Cerebellar nuclear complex (tissue), 1 donor: ENCODE data around the gene F7.
"Not testable (repeated sequence)": the region's sequence is repeated elsewhere in the genome, so short reads cannot be mapped to it uniquely, and the experiment has no call there.

Source experiments
- DNase-seq, 2 experiments: peaks; one replicate each; lab custom pipeline; 2025; lab: John Stamatoyannopoulos, UW

Gene F7

DNA sequence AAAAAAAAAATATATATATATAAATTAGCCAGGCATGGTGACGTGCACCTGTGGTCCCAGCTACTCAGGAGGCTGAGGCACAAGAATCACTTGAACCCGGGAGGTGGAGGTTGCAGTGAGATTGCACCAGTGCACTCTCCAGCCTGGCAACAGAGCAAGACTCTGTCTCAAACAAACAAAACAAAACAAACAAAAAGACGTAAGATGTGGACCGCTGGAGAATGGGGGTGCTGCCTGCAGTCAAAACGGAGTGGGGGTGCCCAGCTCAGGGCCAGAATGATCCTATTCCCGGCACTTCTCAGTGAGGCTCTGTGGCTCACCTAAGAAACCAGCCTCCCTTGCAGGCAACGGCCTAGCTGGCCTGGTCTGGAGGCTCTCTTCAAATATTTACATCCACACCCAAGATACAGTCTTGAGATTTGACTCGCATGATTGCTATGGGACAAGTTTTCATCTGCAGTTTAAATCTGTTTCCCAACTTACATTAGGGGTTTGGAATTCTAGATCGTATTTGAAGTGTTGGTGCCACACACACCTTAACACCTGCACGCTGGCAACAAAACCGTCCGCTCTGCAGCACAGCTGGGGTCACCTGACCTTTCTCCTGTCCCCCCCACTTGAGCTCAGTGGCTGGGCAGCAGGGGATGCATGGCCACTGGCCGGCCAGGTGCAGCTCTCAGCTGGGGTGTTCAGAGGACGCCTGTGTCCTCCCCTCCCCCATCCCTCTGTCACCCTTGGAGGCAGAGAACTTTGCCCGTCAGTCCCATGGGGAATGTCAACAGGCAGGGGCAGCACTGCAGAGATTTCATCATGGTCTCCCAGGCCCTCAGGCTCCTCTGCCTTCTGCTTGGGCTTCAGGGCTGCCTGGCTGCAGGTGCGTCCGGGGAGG lies at the start of gene F7:
TSS of gene F7 (plus strand) at position 760 of the 889 bp plus-strand sequence. CDS start at position 811, 51 bp downstream.
- DNase-seq, result no peak

DNA sequence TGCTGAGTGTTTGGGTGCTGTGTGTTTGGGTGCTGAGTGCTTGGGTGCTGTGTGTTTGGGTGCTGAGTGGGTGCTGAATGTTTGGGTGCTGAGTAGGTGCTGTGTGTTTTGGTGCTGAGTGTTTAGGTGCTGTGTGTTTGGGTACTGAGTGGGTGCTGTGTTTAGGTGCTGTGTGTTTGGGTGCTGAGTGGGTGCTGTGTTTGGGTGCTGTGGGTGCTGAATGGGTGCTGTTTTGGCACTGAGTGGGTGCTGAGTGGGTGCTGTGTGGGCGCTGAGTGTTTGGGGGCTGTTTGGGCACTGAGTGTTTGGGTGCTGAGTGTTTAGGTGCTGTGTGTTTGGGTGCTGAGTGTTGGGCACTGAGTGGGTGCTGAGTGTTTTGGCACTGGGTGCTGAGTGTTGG lies 48.5 kb upstream of the F7 start:
- no peak for DNase-seq

DNA sequence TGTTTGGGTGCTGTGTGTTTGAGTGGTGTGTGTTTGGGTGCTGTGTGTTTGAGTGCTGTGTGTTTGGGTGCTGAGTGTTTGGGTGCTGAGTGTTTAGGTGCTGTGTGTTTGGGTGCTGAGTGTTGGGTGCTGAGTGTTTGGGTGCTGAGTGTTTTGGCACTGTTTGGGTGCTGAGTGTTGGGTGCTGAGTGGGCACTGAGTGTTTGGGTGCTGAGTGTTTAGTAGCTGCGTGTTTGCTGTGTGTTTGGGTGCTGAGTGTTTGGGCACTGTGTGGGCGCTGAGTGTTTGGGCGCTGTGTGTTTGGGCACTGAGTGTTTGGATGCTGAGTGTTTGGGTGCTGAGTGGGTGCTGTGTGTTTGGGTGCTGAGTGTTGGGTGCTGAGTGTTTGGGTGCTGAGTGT lies 48.0 kb upstream of the F7 start:
- not testable (repeated sequence) for DNase-seq

DNA sequence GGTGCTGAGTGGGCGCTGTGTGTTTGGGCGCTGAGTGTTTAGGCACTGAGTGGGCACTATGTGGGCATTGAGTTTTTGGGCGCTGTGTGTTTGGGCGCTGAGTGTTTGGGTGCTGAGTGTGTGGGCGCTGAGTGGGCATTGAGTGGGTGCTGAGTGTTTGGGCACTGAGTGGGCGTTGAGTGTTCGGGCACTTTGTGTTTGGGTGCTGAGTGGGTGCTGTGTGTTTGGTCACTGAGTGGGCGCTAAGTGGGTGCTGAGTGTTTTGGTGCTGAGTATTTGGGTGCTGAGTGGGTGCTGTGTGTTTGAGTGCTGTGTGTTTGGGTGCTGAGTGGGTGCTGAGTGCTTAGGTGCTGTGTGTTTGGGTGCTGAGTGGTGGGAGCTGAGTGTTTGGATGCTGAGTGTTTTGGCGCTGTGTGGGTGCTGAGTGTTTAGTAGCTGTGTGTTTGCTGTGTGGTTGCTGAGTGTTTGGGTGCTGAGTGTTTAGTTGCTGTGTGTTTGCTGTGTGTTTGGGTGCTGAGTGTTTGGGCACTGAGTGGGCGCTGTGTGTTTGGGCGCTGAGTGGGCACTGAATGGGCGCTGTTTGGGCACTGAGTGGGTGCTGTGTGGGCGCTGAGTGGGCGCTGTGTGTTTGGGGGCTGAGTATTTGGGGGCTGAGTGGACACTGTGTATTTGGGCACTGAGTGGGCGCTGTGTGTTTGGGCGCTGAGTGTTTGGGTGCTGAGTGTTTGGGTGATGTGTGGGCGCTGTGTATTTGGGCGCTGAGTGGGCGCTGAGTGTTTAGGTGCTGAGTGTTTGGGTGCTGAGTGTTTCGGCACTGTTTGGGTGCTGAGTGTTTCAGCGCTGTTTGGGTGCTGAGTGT lies 47.2 kb upstream of the F7 start:
- DNase-seq, result no peak

DNA sequence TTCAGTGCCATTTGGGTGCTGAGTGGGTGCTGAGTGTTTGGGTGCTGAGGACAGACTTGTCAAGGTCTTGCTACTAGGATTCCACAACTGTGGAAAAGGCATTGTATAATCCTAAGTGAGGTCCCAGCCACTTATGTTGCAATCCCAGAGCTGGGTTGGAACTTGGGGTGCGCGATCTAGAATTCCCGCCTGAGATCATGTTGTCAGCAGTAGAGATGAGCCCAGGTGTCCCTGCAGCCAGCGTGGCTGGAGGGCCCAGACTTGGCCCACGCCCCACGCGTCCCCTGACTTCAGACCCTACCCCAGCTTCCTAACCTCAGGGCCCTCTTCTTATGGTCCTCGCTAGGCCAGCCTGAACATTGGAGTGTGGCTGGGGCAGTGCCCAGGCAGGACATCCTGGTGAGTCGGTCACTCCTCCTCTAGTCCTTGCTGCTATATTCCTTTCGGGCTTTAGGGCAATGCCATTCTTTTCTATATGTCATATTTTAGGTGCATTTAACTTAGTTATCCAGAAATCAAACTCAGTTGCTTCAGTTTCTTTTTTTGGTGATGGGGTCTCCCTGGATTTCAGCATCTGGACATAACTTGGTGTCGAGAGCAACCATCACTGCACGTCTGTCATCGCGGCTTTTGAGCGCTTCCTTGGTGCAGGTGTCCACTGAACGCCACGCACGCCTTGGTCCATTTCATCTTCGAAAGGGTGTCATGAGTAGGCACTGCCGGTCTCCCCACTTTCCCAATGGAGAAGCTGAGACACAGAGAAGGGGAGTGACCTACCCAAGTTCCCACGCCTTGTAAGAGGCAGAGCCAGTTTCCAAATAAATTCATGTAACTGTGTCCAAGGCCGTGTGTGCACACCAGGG lies 46.4 kb upstream of the F7 start:
- DNase-seq, result no peak

DNA sequence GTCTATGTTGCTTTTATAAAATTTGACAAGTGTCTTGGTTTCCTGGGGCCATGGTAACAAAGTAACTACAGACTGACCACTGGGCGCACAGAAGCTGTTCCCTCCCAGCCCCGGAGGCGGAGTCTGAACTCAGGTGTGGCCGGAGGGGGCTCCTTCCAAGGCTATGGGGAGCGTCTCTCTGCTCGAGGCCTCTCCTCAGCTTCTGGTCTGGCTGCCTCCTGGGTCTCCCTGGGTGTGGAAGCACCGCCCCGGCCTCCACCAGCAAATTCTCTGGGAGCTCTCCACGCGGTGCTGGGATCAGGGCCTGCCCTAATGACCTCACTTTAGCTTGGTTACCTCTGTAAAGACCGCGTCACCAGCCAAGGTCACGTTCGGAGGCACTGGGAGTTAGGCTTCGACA lies 45.7 kb upstream of the F7 start:
- DNase-seq, result no peak

DNA sequence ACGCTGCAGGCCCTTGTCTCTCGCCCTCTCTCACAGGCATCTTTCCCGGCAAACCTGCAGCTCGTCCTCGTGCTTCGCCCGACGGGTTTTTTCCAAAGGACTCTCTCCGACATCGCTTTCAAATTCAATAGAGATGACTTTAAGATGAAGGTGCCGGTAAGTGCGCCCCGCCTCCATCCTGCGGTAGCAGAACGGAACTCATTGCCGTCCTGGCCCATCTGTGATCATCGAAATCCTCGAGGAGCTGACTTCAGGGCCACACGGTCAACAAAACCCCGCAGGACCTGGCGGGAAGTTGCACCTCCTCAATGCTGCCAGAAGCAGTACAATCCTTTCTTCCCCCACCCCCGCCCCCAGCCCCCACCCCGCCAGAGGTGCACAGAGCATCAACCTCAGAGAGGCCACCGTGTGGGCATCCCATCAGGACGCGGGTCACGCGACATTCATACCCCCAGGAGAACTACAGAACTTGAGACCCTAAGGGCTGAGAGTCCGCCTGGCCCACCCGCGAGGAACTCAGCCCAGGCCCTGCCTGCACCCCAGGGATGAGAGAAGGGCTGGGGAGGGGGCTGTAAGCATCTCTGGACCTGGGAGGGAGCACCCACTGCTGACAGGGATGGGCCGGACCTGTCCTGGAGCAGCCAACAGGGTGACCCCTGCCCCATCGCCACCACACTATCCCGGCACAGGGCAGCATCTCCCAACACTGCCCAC lies 44.9 kb upstream of the F7 start:
- DNase-seq, result no peak

DNA sequence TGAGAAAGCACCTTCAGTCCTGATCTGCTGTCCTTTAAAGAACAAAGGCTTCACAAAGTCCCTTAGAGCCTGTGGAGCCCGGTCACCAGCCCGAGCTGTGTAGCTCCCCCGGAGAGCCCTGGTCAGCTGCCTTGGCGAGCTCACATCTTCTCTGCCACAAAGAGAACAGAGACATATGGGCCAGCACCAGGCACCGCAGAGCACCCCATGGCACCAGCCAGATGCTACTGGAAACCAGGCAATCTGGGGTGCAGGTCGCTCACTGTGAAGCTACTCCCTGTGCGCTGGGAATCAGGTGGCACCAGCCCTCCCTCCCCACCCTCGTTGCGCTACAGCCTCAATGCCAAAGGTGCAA lies 44.3 kb upstream of the F7 start:
- DNase-seq, result no peak

DNA sequence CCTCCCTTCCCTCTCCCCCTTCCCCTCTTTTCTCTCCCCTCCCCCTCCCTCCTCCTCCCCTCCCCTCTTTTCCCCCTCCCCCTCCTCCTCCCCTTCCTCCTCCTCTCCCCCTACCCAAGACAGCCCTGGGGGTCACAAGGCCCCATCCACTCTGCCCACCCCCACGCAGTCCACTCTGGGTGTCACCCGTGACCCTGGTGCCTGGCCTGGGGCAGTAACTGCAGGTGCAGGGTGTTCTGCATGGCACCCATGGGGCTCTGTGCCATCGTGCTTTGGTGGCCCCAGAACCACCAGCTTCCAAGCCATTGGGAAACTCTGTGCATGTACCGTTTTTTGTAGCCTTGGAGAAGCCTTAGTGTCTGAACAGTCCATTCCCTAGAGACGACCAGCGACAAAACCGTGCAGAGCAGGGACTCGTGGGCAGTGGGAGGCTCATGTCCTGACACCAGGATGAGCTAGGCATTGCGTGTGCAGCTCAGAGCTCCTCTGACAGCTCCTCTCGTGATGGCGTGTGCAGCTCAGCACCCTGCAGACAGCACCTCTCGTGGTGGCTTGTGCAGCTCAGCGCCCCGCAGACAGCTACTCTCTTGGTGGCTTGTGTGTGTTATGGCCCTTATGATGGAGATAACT lies 43.7 kb upstream of the F7 start:
- DNase-seq, result no peak

DNA sequence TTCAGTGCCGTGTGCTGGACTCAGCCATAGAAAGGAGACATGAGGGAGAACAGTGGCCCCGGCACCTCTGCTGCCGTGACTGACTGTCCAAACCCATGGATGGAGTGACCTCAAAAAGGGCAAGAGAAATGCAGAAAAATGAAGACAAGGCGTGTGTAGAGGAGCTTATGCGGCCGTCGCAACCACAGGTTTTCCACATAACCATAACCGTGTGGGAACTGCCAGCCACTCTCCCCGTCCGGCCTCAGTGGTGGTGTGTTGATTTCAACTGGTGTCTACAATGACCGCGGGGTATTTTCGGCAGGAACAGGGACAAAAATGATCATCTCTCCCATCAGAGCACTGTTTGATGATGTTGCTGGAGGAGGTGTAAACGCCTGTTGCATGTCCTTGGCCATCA lies 42.9 kb upstream of the F7 start:
- no peak for DNase-seq

DNA sequence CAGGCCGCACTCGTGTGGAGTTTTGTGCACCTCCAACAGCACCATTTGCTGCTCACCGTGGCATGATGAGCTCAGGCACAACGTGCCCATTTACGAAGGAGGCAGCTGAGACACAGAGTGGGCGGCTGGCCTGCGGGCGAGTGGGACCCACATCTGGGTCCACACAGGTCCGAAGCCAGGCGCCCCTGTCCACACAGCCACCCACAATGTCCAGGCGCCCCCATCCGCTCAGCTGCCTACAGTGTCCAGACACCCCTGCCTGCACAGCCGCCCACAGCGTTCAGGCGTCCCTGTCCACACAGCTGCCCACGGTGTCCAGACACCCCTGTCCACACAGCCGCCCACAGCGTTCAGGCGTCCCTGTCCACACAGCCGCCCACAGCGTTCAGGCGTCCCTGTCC lies 42.5 kb upstream of the F7 start:
- DNase-seq, result no peak

DNA sequence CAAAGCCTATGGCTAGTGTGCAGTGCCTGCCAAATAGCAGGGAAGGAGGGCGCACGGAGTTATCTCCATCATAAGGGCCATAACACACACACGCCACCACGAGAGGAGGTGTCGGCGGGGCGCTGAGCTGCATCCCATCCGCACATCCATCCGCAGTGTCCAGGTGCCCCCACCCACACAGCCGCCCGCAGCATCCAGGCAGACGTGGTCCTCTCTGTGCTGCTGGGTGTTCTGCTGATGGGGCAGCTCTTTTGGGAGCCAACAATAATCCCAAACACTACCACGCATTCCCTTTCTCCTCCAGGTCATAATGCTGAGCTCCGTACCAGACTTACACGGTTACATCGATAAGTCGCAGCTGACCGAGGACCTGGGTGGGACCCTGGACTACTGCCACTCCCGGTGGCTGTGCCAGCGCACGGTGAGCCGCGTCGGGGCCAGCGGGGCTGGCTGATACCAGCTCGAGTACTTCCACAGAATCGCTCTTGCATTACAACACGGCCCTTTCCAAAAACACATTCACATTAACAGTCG lies 41.5 kb upstream of the F7 start:
- no peak for DNase-seq

DNA sequence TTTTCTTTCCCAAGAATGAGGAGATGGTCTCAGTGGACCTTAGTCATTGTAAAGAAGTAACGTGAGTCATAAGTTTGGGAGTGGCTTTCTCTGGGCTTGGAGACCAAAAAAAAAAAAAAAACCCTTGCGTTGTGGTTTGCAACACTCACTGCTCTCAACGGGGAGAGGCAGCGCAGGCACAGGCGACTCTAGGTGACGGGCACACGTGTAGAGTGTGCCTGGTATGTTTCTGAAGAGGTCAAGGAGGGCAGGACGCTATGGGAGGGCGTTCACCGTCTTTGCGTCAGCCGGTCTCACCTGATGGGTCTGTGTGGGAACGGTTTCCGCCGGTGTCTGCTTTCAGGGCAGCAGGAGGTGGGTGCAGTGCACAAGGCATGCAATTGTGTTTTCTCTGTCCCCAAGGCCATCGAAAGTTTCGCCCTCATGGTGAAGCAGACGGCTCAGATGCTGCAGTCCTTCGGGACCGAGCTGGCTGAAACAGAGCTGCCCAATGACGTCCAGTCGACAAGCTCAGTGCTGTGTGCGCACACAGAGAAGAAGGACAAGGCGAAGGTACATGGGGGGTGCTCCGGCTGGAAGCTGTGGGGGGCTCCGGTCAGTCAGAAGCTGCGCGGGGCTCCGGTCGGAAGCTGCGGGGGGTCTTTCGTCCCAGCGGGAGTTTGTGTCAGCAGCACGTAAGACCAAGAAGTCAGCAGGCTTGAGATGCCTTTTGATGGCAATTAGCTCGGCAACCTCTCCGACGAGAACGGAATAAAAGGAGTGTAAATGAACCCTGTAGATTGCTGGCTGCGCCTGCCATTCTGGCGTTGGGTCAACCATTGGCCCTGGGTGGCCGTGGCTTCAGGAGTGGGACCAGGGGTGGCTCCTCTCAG lies 40.8 kb upstream of the F7 start:
- no peak for DNase-seq

DNA sequence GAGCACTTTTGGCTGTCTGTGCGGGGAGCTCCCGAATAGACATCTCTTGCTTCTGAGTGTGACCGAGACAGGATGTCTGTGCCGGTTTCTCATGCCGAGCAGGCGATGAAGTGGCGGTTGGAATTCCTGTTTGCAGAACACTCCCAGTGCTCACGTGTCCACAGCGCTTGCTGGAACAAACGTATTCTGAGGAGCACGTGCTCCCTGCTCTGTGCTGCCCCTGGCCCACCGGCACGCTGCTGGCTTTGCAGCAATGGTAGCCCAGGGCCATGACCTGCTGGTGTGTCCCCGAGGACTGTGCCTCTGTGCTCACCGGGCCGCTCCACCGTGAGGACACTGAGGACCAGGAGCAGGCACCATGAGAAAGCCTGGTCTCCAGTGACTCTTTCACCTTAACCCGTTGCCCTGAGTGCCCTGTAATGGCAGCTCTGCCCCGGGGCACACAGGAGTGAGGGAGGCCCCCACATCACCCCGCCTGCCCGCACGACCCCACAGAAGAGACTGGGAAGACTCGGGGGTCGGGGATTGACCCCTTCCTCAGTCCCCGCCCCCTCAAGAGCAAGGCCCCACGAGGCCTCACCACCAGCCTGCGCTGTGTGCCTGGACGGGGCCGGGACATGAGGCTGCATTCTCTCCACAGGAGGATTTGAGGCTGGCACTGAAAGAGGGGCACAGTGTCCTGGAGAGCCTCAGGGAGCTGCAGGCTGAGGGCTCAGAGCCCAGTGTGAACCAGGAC lies 40.0 kb upstream of the F7 start:
- no peak for DNase-seq

DNA sequence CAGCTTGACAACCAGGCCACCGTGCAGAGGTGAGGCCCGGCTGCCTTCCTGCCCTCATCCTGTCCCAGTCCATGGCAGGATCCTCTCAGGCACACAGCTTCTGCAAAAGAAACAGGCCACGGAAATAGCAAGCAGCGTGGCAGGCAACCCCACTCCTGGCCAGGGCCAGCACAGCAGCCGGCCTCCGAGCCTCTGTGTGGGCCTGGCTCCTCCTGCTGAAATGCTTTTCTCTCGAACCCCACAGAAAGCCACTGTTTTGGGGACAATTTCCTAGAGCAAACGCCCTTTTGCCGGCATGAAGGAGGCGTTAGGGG lies 39.5 kb upstream of the F7 start:
- DNase-seq, result no peak

DNA sequence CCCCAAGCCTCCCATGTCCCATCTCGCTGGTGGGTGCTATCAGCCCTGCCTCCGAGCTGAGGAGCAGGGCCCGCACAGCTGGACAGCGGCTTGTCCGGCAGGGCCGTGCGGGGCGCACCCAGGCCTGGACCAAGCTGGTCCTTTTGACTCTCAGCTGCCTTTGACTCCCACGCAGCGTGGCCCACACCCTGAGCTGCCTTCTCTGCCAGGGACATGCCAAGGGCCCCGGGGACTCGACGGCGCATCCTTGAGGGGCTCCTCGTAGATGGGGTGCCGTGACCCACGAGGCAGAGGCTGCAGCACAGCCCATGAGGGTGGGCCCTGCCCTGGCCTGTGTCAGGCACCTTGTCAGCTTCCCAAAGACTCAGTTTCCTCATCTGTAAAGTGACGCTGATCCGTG lies 38.8 kb upstream of the F7 start:
- DNase-seq, result no peak

DNA sequence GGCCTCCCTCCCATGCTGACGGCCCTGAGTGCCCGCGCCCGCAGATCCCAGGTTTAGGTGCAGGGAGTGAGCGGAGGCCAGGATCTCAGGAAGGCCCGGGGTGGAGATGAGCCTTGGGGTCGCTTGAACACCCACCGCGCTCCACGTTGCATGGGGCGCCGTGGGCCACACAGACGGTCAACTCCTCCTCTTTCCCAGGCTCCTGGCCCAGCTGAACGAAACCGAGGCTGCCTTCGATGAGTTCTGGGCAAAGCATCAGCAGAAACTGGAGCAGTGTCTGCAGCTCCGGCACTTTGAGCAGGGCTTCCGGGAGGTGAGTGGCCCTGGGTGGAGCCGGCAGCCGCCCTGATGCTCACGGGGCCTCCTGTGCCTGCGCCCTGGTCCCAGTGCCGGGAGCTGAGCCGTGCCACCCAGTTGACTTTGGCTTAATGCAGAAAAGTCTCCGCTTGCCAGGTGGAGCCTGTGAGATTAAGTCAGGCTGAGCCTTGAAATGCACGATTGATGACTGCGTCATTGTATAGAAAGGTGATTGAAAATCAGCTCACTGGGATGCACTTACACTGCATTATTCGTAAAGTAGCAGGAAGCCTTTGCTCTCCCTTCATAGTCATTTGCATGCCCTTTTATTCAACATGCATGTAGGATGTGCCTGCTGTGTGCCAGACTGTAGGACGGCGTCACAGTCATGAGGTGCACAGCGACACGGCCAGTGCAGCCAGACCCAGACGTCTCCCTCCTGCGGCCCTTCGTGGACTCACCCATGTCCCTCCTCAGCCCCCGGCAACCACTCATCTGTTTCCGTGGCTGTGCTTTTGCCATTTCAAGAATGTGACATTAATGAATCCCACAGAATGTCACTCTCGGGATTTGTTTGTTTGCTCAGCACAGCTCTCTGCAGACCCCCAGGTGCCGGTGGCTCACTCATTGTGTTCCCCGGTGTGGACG lies 35.5 kb upstream of the F7 start:
- DNase-seq, result no peak

DNA sequence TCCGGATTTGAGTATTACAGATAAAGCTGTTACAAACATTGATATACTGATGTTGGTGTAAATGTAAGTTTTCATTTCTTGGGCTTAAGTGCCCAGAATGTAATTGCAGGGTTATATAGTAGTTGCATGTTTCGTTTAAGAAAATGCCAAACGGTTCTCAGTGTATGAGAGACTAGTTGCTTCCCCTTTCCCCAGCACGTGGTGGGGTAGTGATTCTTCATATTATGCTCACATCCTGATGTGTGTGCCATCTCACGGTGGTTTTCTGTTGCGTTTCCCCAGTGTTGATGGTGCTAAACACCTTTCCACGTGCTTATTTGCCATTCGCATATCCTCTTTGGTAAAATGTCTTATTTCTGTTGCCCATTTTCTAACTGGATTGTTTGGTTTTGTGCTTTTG lies 34.7 kb upstream of the F7 start:
- DNase-seq, result no peak
